ENCODE measurements around the gene SAC3D1.

The SAC3D1 gene

DNA sequence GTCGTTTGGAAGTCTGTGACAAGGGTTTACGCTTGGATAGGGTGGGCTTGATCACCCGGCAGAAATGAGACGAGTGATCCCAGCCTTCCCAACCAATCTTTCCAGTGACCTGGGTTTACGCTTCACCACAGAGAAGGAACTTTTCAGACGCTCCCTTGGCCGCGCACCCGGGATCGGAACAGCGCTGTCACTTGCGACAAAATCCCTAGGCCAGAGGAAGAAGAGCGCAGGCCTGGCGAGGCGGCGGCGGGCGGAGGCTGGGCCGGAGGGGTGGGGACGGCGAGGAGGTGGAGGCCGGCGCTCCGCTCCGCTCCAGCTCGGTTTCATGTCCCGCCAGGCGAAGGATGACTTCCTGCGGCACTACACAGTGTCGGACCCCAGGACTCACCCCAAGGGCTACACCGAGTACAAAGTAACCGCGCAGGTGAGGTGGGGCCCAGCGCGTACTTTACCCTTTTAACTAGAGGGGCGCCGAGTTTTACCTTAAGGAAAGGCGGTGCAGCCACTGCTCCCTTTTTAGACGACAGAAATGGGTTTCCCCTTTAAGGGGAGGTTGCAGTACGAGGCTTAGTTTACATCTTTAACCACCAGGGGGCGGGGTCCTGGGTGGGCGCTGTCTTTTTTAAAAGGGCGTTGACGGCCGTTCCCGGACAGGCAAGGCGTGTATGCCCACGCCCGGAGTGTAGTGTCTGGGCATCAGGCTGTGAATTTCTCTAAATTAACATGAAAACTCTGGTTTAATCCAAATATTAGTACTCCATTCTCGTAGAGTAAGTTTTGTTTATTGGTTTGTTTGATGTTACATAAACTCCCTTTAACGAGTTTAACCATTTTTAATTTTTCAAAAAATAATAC is 13.6 kb upstream of the SAC3D1 start, which contains the start of gene SNX15:
SNX15 (plus strand) TSS at position 227 of the 855 bp plus-strand sequence; CDS start at position 326, 99 bp downstream.
- DNase-seq: peak; percentile 96

DNA sequence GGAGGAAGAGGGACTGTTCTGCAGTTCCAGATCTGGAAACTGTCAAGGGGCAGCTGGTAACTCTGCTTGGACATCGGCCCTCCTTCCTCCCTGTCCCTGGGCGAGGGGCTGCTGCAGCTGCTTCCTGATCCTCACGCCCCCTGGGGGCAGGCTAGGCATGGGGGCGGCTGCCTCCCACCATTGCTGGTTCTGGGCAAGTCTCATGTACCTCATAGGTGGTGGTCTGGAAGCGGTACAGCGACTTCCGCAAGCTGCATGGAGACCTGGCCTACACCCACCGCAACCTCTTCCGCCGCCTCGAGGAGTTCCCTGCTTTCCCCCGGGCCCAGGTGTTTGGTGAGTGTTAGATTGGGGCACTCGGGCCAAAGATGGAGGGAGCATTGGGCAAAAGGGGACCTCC is 8.8 kb upstream of the SAC3D1 start:
- no peak for DNase-seq

GRCh38 chr11:65034423-65034822 is 6.6 kb upstream of the SAC3D1 start:
- DNase-seq: no peak

GRCh38 chr11:65035579-65035978 is 5.4 kb upstream of the SAC3D1 start:
- DNase-seq: no peak

DNA sequence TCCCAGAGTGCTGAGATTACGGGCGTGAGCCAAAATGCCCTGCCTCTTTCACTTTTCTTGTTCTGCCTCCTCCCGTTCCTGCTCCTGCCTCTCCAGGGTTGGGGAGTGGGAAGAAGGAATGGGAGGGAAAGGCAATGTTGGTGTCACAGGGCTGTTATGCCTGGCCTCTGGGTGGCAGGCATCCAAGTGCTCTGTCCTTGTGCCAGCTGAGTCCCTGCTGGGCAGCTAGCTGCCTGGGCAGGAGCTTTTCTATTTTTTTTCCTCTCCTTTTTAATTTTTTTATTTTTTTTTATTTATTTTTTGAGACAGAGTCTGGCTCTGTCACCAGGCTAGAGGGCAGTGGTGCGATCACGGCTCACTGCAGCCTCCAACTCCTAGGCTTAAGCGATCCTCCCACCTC is 4.1 kb upstream of the SAC3D1 start:
- no peak for DNase-seq

- no peak for DNase-seq
Observed at GRCh38 chr11:65040520-65040846, 527 bp upstream of the SAC3D1 start.

GRCh38 chr11:65042891-65043290 is 1.9 kb downstream of the SAC3D1 start:
- no peak for DNase-seq

DNA sequence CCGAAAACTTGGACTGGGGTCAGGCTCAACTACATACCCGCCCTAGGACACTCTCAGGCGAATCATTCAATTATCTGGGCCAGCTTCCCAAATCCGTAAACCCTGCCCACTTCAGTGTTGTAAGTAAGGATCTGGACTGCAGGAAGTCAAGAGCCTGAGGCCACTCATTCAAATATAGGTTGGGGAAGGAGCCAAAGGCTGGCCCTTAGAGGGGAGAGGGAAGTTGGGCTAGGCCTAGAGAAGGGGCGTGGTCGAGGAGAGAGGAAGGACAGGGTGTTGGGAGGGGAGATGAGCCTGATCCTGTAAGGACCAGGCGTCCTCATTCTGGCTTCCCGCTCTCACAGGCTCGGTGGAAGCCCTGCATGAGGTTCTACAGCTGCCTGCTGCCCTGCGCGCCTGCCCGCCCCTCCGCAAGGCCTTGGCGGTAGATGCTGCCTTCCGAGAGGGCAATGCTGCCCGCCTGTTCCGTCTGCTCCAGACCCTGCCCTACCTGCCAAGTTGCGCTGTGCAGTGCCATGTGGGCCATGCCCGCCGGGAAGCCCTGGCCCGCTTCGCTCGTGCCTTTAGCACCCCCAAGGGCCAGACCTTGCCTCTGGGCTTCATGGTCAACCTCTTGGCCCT is 3.0 kb downstream of the SAC3D1 start:
- DNase-seq: no peak

- no peak for DNase-seq
Observed at GRCh38 chr11:65045061-65045460, 4.1 kb downstream of the SAC3D1 start.

DNA sequence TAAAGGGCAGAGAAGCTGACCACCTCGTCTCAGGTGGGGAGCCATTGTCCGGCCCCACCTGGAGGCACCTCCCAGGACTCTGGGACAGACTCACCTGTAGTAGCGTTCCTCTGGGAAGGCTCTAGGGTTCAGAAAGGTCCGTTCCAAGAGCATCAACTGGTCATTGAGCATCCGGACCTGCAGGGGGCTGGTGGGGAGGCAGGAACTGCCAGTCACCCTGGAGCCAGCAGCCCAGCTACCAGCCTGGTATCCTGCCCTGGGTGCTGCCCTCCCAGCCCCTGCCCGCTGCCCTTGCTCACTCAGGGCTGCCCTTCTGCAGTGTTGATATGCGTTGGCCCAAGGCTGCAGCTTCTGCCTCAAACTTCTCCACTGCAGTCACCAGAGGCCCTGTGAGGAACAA is 4.7 kb downstream of the SAC3D1 start:
- DNase-seq: no peak

DNA sequence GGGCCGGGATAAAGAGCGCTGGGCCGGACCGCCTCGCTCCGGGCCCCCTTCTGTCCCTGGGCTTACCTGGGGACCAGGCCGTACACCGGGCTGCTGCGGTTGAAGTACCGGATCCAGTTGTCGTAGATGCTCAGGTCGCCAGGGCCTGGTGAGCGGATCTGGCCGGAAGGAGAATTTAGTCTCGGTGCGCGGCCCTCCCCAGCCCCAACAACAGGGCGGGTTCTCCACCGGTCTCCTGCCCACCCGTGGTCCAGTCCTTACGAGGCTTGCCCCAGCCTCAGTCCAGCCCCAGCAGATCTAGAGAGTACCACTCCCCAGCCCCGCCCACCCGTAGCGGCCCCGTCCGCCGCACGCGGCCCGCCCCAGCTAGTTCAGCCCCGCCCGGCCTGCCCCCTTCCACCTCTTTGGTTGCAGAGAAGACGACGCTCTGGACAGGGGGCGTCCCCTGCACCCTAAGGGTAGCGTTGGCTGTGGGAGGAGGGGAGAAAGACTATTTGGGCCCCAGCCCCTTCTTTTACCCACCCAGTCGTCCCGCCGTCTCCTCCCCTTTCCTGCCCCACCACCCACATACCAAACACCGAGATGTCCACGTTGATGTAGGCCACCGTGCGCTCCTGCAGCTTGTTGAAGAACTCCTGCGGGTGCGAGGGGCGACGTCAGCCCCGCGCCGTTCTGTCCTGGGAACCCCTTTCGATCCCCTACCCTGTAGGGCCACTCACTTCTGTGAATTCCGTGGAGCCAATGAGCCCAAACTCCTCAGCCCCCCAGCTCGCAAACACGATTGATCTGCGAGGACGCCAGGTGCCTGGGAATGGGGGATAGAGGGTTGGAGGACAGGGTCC is 6.8 kb downstream of the SAC3D1 start:
- DNase-seq: no peak

DNA sequence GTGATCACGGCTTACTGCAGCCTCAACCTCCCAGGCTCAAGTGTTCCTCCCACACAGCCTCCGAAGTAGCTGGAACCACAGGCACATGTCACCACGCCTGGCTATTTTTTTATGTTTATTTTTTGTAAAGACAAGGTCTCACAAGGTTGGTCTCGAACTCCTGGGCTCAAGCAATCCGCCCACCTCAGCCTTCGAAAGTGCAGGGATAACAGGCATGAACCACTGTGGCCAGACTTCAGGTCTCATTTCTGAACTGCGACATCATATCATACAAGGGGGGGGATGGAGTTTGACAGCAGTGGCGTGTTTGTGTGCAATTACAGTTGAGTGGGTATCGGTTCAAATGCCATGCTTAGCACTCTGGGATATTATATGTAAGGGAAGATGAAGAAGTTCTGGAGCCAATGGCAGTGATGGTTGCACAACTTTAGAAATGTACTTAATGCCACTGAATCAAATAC is 10.4 kb downstream of the SAC3D1 start:
- no peak for DNase-seq

- no peak for DNase-seq
Observed at GRCh38 chr11:65053827-65054508, 13.0 kb downstream of the SAC3D1 start.

DNA sequence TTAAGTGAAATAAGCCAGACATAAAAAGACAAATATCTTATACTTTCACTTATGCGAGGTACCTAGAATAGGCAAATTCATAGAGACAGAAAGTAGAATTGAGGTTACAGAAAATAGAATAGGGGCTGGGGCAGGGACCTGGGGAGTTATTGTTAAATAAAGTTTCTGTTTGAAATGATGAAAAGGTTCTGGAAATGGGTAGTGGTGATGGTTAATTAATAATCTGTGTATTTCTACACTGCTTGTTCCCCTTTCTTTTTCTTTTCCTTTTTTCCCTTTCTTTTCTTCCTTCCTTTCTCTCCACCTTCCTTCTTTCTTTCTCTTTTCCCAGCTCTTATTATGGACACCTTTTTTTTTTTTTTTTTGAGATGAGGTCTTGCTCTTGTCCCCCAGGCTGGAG is 14.5 kb downstream of the SAC3D1 start:
- DNase-seq: no peak

DNA sequence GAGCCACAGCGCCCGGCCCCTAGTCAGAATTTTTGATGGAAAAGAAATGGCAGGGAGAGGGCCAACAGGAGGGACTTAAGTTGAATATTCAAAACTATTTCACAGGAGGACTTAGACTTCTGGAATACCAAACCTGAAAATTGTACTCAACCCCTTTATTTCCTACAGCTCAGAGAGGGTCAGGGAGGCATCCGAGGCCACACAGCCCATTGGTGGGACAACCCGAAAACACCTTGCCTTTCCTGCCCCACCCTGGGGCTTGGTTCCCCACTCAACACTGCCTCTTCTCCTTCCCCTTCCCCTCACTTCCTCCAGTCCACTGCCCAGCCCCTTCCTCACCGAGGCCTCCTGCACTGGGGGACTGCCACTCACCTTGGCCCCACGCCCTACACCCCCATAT is 16.0 kb downstream of the SAC3D1 start:
- DNase-seq: no peak

DNA sequence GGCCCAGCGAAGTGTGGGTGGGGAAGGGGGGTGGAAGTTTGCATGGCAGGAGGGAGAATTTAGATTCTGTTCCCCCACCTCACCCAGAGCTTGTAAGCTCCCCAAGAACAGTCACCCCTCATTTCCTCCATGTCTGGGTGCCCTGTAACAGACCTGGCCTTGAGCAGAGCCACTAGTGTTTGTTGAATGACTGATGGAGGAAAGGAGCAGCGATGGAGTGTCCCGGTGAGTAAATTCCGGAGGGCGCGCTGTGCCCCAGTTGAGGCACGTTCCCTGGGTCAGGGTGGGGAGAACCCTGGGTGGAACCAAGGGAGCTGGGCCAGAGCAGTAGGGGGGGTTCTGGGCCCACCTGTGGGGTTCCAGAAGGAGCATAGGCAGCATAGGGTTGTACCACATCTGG is 16.5 kb downstream of the SAC3D1 start:
- DNase-seq: no peak

DNA sequence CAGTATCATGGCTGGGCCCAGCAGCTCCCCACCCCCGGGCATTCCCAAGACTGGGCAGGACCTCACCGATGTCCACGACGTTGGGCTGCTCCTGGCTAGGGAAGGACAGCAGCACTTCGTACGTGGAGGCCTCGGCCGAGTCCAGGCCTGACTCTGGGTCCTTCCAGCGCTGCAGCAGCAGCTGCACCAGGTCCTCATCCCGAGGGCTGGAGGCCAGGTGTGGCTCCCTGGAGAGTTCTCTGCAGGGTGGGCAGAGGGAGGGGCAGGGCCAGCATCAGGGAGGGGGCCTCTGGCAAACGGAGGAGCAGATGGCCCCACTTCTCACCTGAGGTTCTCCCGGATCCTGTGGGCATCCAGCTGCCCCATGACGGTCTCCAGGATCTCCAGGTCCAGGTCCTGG is 17.0 kb downstream of the SAC3D1 start:
- peak; percentile 40 for DNase-seq

- DNase-seq: no peak
Observed at GRCh38 chr11:65058419-65059054, 17.5 kb downstream of the SAC3D1 start, which contains the start of gene NAALADL1. Gene NAALADL1 (minus strand): TSS chr11:65058553. CDS start chr11:65058521, 32 bp downstream.

DNA sequence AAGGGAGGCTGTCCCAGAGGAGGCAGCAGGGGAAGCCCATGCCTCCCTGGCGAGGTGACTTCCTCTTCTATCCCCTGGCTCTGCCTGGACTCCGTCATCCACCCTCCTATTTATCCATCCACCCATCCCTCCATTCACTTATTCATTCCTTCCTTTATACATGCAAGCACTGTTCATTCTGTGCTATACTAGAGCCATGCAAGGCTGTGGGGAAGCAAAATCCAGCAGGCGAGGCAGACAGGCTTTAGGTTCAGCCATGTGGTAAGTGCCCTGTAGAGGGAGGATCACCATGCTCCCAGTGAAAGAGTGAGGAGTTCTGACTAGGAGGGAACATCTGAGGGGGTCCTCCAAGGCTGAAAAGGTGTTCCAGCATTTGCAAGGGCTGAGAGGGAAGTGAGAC is 18.5 kb downstream of the SAC3D1 start:
- no peak for DNase-seq

DNA sequence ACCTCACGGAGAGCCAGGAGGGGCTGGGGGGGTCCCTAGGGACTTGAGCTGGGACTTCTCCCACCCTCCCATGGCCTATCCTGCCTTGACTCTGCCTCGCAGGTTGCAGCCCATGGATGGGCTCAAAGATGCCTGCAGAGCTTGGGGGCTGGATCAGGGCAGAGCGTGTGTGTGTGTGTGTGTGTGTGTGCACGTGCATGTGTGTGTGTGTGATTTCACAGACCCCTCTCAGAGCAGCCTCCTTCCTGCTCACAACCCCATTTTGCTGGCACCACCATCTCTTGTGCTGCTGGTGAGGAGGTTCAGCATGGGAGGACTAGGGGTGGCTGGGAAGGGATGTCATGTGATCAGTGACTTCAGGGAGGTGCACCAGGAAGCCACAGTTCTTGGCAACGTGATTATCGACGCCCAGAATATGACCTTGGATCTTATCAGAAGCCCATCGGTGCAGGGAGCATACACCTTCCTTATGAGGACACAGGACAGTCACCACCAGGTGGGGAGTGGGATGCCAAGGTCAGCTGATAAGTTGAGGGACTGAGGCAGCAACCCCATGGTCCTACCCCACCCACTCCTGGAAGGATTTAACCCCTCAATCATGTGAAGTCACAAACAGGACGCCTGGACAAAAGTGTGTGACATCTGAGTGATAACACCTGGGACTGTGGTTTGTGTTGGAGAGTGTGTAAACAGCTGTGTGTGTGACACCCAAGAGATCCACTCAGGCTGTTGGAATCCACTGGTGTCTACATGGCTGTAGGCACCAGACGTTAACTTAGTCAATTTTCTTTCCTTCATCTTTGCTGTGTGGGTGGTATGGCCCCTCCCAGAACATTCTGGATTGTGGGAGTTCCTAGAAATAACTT is 19.2 kb downstream of the SAC3D1 start:
- DNase-seq: no peak

GRCh38 chr11:65060913-65061408 is 20.0 kb downstream of the SAC3D1 start:
- DNase-seq: no peak
